Cardiac fibroblast (primary cell): ENCODE measurements around the gene CHIT1.
A peak's percentile ranks its signal among the peaks of the same experiment; 100 is the strongest.

Experiments
- DNase-seq, 2 donors: peaks; one replicate each; pipeline versions ENCODE4 v3.0.0 to v3.0.0-alpha.2; 2010; ENCODE audit warnings: low read depth in 2 of 2
- H3K4me3 ChIP-seq, 2 donors: replicated peaks in 1 of 2; 1 replicate in 1 of 2; 2 replicates in 1 of 2; pipeline ENCODE4 v1.5.1; 2011; ENCODE audit warnings: low read depth in 2 of 2, low read length in 2 of 2, mild to moderate bottlenecking in 2 of 2, moderate library complexity in 1 of 2
- CTCF ChIP-seq: IDR thresholded peaks from one replicate; pipeline ENCODE4 v1.5.1; 2011; ENCODE audit warnings: low read depth, mild to moderate bottlenecking, low read length, inconsistent platforms

The CHIT1 gene

DNA sequence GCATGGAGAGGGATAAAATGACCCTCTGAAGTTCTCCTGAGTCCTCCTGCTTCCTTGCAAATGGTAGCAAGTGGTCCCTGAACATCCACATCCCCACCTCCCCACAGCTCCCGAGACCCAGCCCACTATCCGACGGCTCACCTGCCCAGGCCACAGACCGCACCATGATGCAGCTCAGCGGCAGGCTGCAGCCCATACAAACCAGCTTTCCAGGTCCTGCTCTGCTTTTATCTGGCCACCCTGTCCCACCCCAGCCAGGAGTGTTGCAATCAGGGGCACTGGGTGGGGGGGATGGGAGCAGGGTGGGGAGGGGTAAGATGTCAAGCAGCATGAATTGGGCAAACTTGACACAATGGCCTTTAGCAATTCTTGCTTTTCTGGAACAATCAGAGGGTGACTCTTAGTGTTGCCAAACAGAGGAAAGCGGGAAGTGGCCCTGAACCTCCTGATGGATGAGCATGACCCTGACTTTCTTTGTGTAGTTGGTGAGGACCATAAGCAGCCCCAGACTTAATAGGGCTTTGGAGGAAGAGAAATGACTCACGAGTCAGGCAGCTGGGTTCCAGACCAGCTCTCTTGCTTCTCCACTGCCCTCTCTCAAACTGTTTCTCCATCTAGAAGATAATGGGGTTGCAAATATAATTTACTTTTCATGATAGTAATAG is at the start of gene CHIT1:
Gene CHIT1 (minus strand): TSS at position 203 of the 665 bp plus-strand sequence. CDS start 37 bp downstream, at position 166.
- TF ChIP-seq CTCF: no peak
- DNase-seq: no peak
- no peak within 1 kb of the TSS for H3K4me3 ChIP-seq

DNA sequence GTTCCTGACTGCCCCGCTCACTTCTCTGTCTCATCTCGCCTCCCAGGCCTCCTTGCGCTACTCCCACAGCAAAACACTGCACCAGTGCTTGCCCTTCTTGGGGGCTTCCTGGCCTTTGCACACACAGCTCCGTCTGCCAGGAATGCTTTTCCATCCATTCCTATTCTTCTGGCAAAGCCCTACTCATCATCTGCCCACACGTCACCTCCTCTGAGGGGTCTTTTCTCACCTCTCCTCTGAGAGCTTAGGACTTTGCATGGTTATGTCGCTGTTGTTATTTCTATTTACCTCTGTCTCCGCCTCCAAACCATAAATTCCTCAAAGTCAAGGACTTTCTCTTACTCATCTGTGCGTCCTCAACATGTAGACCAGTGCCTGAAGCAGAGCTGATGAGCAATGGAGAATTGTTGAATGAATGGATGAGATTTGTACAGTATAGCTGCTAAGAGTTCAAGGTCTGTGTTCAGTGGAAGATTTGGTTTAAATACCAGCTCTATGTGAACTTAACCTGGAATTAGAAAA is 49.5 kb upstream of the CHIT1 start:
- peak in 1 of 2 donors; percentile 40 for DNase-seq
- H3K4me3 ChIP-seq: no peak overlapping the region

GRCh38 chr1:203278082-203278884 is 48.8 kb upstream of the CHIT1 start:
- DNase-seq: peak; percentile 61 to 95
- TF ChIP-seq CTCF: no peak
- H3K4me3 ChIP-seq: peak overlapping the region; percentile 4 to 10

More for the DNA sequence above, 49.5 kb upstream of the CHIT1 start:
- no peak for TF ChIP-seq CTCF

DNA sequence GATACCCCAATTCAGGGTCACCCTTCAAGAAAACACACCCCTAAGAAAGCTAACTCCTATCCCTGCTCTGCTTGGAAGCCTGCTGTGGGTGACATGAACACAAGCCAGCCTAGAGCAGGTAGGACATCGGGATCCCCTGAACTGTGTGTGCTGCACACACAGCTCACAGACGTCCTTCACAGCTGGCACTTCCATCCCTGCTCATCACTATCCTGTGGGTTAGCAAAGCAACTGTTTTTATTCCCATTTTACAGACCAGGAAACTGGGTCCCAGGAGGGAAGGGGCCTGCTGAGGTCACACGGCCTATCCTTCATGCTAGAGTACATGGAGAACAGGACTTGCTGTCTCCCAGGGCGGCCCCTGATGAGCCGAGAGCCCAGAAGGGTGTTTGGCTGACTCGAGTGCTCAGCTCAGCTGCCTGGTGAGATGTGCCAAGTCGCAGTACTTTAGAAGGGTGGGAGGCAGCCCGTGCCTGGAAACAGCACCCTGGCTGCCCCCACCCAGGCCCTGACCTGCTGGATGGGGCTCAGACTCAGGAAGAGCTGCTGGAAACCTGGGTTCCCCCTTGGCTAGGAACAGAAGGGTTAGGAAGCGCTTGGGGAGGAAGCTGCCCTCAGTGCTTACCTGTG is 47.6 kb upstream of the CHIT1 start:
- DNase-seq: no peak
- no peak overlapping the region for H3K4me3 ChIP-seq

DNA sequence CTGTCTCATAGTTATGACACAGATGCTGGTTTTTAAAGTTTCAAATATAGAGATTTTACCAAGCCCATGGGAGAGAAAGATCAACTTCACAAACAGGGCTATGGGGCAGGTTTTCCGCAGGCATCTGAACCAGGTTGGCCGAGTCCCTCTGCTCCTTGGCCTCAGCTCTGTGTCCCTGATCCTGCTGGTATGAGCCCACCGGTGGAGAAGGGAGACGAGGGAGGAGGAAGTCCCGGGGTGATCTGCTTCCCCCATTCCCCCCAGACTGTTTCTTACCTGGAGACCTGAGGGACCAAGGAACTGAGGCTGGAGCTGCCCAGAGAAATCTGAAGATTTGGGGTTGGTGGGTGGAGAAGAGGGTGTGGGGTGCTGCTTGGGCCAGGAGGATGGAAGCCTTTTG is 46.9 kb upstream of the CHIT1 start:
- H3K4me3 ChIP-seq: no peak overlapping the region
- TF ChIP-seq CTCF: no peak
- no peak for DNase-seq

More for the DNA sequence above, 47.6 kb upstream of the CHIT1 start:
- no peak for TF ChIP-seq CTCF

DNA sequence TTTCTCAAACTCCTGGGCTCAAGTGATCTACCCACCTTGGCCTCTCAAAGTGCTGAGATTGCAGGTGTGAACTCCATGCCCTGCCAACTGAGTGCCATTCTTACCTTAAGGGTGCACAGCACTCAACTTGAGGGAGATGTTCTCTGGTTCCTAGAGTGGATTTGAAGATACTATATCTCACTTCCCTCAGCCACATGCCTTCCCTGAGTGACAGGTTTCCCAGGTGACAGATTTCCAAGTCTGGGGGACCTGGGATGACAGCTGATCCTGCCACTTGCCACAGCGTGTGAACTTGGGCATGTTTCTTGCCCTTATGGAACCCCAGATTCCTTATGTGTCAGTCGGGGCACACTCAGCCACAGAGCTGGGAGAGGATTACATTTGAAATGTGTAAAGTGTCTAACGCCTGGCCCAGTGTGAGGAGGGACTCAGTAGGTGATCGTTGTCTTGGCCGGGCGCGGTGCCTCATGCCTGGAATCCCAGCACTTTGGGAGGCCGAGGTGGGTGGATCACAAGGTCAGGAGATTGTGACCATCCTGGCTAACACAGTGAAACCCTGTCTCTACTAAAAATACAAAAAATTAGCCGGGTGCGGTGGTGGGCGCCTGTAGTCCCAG is 46.3 kb upstream of the CHIT1 start:
- no peak for TF ChIP-seq CTCF
- H3K4me3 ChIP-seq: no peak overlapping the region
- DNase-seq: no peak
